Thyroid gland (tissue), 4 donors: Measurements from ENCODE around the gene NEXN.

Experiments used
- CTCF ChIP-seq, 6 experiments: fragments of 200-600 bp in 3 of 6; fragments of 450-650 bp in 3 of 6; sonication (generic) in 3 of 6; IDR thresholded peaks; one replicate each; pipeline ENCODE4 v1.5.1; 2016 to 2019; ENCODE audit warnings: antibody characterized with exemption in 6 of 6, mild to moderate bottlenecking in 2 of 6, inconsistent platforms in 1 of 6, moderate library complexity in 1 of 6
- POLR2A ChIP-seq, 2 donors: fragments of 450-650 bp; IDR thresholded peaks; one replicate each; pipeline ENCODE4 v1.6.1; 2017; ENCODE audit warnings: antibody characterized with exemption in 2 of 2, mild to moderate bottlenecking in 2 of 2, moderate library complexity in 1 of 2

DNA sequence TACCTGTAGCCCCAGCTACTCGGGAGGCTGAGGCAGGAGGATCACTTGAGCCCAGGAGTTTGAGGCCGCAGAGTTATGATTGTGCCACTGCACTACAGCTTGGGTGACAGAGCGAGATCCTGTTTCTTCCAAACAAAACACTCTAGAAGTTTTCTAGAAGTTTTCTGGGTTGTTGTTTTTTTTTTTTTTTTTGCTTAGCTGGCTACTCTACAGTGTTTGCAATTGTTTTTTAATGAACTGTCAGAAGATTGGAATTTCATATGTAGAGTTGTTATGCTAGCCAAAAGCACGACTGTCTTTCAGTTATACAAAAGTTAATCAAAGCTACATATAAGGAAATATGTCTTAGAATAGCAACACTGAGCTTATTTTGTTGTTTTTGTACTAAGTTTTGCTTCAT lies 30.9 kb upstream of the NEXN start:
- TF ChIP-seq CTCF (IDR thresholded peaks at IDR 0.05) (no peak), POLR2A (IDR thresholded peaks at IDR 0.05) (no peak)
